Measurements from ENCODE around the gene KRTAP10-12.

Gene KRTAP10-12

GRCh38 chr21:44653123-44653522 lies 43.8 kb upstream of the KRTAP10-12 start:
- no peak for DNase-seq (ENCODE audit: low read depth)
- H3K4me3 ChIP-seq (ENCODE audit: control insufficient read depth, low read depth, low read length): no peak overlapping the region
- TF ChIP-seq CTCF (conservative IDR thresholded peaks at IDR 0.05; ENCODE audit: control insufficient read depth, insufficient read depth, low read depth, low read length): no peak

GRCh38 chr21:44653656-44654575 lies 43.1 kb upstream of the KRTAP10-12 start:
- no peak for TF ChIP-seq CTCF (conservative IDR thresholded peaks at IDR 0.05; ENCODE audit: control insufficient read depth, insufficient read depth, low read depth, low read length)
- no peak for DNase-seq (ENCODE audit: low read depth)
- H3K4me3 ChIP-seq (ENCODE audit: control insufficient read depth, low read depth, low read length): no peak overlapping the region

GRCh38 chr21:44654576-44655175 lies 42.3 kb upstream of the KRTAP10-12 start, which contains the start of gene KRTAP12-4:
Gene KRTAP12-4 (minus strand): TSS chr21:44654659. CDS start chr21:44654614, 45 bp downstream.
- no peak for TF ChIP-seq CTCF (conservative IDR thresholded peaks at IDR 0.05; ENCODE audit: control insufficient read depth, insufficient read depth, low read depth, low read length)
- H3K4me3 ChIP-seq (ENCODE audit: control insufficient read depth, low read depth, low read length): no peak within 1 kb of the TSS
- no peak for DNase-seq (ENCODE audit: low read depth)

- H3K4me3 ChIP-seq (ENCODE audit: control insufficient read depth, low read depth, low read length): no peak overlapping the region
- TF ChIP-seq CTCF (conservative IDR thresholded peaks at IDR 0.05; ENCODE audit: control insufficient read depth, insufficient read depth, low read depth, low read length): no peak
- DNase-seq (ENCODE audit: low read depth): no peak
Observed at GRCh38 chr21:44656868-44657267, 40.1 kb upstream of the KRTAP10-12 start.

GRCh38 chr21:44657635-44658540 lies 39.1 kb upstream of the KRTAP10-12 start, which contains the start of gene KRTAP12-3:
Gene KRTAP12-3 (plus strand): TSS chr21:44657932. CDS start chr21:44657980, 48 bp downstream.
- H3K4me3 ChIP-seq (ENCODE audit: control insufficient read depth, low read depth, low read length): no peak within 1 kb of the TSS
- no peak for TF ChIP-seq CTCF (conservative IDR thresholded peaks at IDR 0.05; ENCODE audit: control insufficient read depth, insufficient read depth, low read depth, low read length)
- DNase-seq (ENCODE audit: low read depth): no peak

GRCh38 chr21:44658541-44658910 lies 38.4 kb upstream of the KRTAP10-12 start:
- DNase-seq (ENCODE audit: low read depth): no peak
- TF ChIP-seq CTCF (conservative IDR thresholded peaks at IDR 0.05; ENCODE audit: control insufficient read depth, insufficient read depth, low read depth, low read length): no peak
- H3K4me3 ChIP-seq (ENCODE audit: control insufficient read depth, low read depth, low read length): no peak overlapping the region
